ENCODE measurements around the gene DBF4B. TPM values are rescaled to one million over a fixed set of nuclear protein-coding genes. Genes with fewer than 3 reads are reported as not detected.

DBF4B gene
- total RNA-seq, 2 experiments from 2014 or later, result 1.5 TPM

DNA sequence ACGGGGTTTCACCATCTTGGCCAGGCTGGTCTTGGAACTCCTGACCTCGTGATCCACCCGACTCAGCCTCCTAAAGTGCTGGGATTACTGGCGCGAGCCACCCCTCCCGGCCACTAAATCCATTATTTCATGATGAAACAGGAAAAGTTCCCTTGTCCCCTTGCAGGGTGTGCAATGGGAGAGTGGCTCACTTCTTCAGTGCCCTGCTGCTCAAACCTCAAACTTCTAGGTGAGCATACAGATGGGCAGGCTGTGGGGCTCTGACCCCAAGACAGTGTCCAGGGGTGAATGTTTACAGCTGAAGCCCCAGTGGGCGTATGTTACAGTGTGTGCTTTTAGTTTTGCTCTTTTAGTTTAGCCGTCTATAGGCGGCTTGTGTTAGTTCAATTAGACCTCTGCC is 87.0 kb downstream of the DBF4B start:
- Mint-ChIP-seq H3K9me3 (no peaks in the 10 kb centered on the region), H3K27ac (no peak overlapping the region), H3K27me3 (no peaks in the 10 kb centered on the region), H3K4me1 (ENCODE audit: low read depth) (no peaks in the 10 kb centered on the region), H3K4me3 (no peak overlapping the region), H3K36me3 (ENCODE audit: low read depth) (no peaks in the 10 kb centered on the region)
- intact Hi-C loops (cut with DNase I, micrococcal nuclease), result no loop called here
- Histone ChIP-seq H3K36me3 (ENCODE audit: insufficient read depth, low read length) (no peaks in the 10 kb centered on the region), H3K27ac (ENCODE audit: low read depth in 1 of 2, low read length in 2 of 2) (no peak overlapping the region), H3K4me1 (ENCODE audit: insufficient read depth, low read length) (no peaks in the 10 kb centered on the region), H3K4me3 (ENCODE audit: low read length) (no peak overlapping the region), H3K27me3 (ENCODE audit: control insufficient read depth in 1 of 2, insufficient read depth in 2 of 2, low read length in 2 of 2) (peaks cover 0 to 3% of the 10 kb centered on the region in 2 experiments), H3K9me3 (ENCODE audit: control insufficient read depth in 1 of 2, insufficient read depth in 1 of 2, low read length in 2 of 2) (no peaks in the 10 kb centered on the region)
- TF ChIP-seq, protein P1, sequence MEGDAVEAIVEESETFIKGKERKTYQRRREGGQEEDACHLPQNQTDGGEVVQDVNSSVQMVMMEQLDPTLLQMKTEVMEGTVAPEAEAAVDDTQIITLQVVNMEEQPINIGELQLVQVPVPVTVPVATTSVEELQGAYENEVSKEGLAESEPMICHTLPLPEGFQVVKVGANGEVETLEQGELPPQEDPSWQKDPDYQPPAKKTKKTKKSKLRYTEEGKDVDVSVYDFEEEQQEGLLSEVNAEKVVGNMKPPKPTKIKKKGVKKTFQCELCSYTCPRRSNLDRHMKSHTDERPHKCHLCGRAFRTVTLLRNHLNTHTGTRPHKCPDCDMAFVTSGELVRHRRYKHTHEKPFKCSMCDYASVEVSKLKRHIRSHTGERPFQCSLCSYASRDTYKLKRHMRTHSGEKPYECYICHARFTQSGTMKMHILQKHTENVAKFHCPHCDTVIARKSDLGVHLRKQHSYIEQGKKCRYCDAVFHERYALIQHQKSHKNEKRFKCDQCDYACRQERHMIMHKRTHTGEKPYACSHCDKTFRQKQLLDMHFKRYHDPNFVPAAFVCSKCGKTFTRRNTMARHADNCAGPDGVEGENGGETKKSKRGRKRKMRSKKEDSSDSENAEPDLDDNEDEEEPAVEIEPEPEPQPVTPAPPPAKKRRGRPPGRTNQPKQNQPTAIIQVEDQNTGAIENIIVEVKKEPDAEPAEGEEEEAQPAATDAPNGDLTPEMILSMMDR (IDR thresholded peaks at IDR 0.05), result no peak
- no peak for ATAC-seq (ENCODE audit: poor library complexity)
- CTCF ChIA-PET, result no interaction called here
- POLR2A ChIA-PET, result no interaction called here
- no peak for DNase-seq

DNA sequence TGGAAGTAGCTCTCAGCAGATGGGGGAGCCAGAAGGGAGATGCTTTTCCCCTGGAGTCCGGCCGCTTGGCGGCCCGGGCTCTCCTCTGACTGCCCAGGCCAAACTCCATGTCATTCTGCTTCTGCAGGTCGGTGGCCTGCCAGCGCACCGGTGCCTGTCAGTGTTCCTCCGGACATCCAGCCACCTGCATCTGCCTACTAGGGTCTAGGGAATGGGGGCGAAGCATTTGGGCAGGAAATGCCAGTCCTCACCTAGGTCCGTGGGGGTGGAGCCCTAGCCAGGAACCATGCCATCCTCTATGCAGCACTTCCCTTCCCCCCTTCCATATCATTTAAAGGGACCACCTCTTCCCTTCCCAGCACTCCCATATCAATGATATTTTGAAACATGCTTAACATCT is 87.5 kb downstream of the DBF4B start:
- H3K27me3 Mint-ChIP-seq, result no peaks in the 10 kb centered on the region
- TF ChIP-seq, protein P1 (IDR thresholded peaks at IDR 0.05), result no peak
- no peaks in the 10 kb centered on the region for H3K36me3 Mint-ChIP-seq (ENCODE audit: low read depth)
- Histone ChIP-seq H3K27me3 (ENCODE audit: control insufficient read depth in 1 of 2, insufficient read depth in 2 of 2, low read length in 2 of 2) (peaks cover 0 to 3% of the 10 kb centered on the region in 2 experiments), H3K27ac (ENCODE audit: low read depth in 1 of 2, low read length in 2 of 2) (no peak overlapping the region), H3K4me3 (ENCODE audit: low read length) (no peak overlapping the region), H3K9me3 (ENCODE audit: control insufficient read depth in 1 of 2, insufficient read depth in 1 of 2, low read length in 2 of 2) (no peaks in the 10 kb centered on the region), H3K36me3 (ENCODE audit: insufficient read depth, low read length) (no peaks in the 10 kb centered on the region), H3K4me1 (ENCODE audit: insufficient read depth, low read length) (no peaks in the 10 kb centered on the region)
- H3K9me3 Mint-ChIP-seq, result no peaks in the 10 kb centered on the region
- no peaks in the 10 kb centered on the region for H3K4me1 Mint-ChIP-seq (ENCODE audit: low read depth)
- H3K27ac Mint-ChIP-seq, result no peak overlapping the region
- intact Hi-C loops (cut with DNase I, micrococcal nuclease), result no loop called here
- no peak for DNase-seq
- H3K4me3 Mint-ChIP-seq, result no peak overlapping the region
- ChIA-PET POLR2A (no interaction called here), CTCF (no interaction called here)
- ATAC-seq (ENCODE audit: poor library complexity), result no peak

DNA sequence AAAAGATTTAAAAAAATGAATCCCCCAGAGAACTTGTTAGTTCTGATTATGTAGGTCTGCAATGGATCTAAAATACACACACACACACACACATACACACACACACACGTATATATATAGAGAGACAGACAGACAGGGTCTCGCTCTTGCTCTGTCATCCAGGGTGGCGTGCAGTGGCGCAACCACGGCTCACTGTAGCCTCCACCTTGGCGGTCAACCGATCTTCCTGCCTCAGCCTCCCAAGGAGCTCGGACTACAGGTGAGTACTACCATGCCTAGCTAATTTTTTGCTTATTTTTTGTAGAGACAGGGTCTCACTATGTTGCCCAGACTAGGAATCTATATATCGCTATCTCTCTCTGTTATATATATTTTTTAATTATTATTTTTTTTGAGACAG is 88.3 kb downstream of the DBF4B start:
- no peaks in the 10 kb centered on the region for H3K4me1 Mint-ChIP-seq (ENCODE audit: low read depth)
- ChIA-PET CTCF (no interaction called here), POLR2A (no interaction called here)
- no peaks in the 10 kb centered on the region for H3K4me1 ChIP-seq (ENCODE audit: insufficient read depth, low read length)
- peaks cover 0 to 3% of the 10 kb centered on the region in 2 experiments for H3K27me3 ChIP-seq (ENCODE audit: control insufficient read depth in 1 of 2, insufficient read depth in 2 of 2, low read length in 2 of 2)
- no peak overlapping the region for H3K4me3 Mint-ChIP-seq
- intact Hi-C loops (cut with DNase I, micrococcal nuclease), result no loop called here
- no peak for ATAC-seq (ENCODE audit: poor library complexity)
- H3K9me3 ChIP-seq (ENCODE audit: control insufficient read depth in 1 of 2, insufficient read depth in 1 of 2, low read length in 2 of 2), result no peaks in the 10 kb centered on the region
- H3K36me3 ChIP-seq (ENCODE audit: insufficient read depth, low read length), result no peaks in the 10 kb centered on the region
- DNase-seq, result no peak
- TF ChIP-seq, protein P1 (IDR thresholded peaks at IDR 0.05), result no peak
- no peaks in the 10 kb centered on the region for H3K36me3 Mint-ChIP-seq (ENCODE audit: low read depth)
- H3K27ac Mint-ChIP-seq, result no peak overlapping the region
- no peaks in the 10 kb centered on the region for H3K9me3 Mint-ChIP-seq
- H3K4me3 ChIP-seq (ENCODE audit: low read length), result no peak overlapping the region
- H3K27ac ChIP-seq (ENCODE audit: low read depth in 1 of 2, low read length in 2 of 2), result no peak overlapping the region
- H3K27me3 Mint-ChIP-seq, result no peaks in the 10 kb centered on the region
